ENCODE measurements around the gene POU1F1.

The POU1F1 gene

GRCh38 chr3:87227104-87227834, 49.1 kb downstream of the POU1F1 start, which contains the start of gene CHMP2B:
TSS of gene CHMP2B (plus strand) at chr3:87227309. CDS start at chr3:87227523, 214 bp downstream.
- peak; percentile 72 for DNase-seq (ENCODE audit: low spot score)
- TF ChIP-seq CTCF (conservative IDR thresholded peaks at IDR 0.05; ENCODE audit: low read depth) = no peak
- ChIA-PET CTCF (no interaction called here), POLR2A (ENCODE audit: low non-redundant PET) (no interaction called here)
- peak within 1 kb of the TSS; percentile 81 for H3K27ac ChIP-seq

GRCh38 chr3:87225659-87226058, 50.7 kb downstream of the POU1F1 start:
- ChIA-PET CTCF (interaction anchor here (0.6 kb wide), 1 partner anchor 251 kb away, joined by 4 read pairs; no protein-coding TSS in a partner anchor), POLR2A (ENCODE audit: low non-redundant PET) (no interaction called here)
- no peak for TF ChIP-seq CTCF (conservative IDR thresholded peaks at IDR 0.05; ENCODE audit: low read depth)
- no peak for DNase-seq (ENCODE audit: low spot score)
- H3K27ac ChIP-seq = no peak overlapping the region

- no peak overlapping the region for H3K27ac ChIP-seq
- ChIA-PET POLR2A (ENCODE audit: low non-redundant PET) (no interaction called here), CTCF (no interaction called here)
- DNase-seq (ENCODE audit: low spot score) = no peak
- TF ChIP-seq CTCF (conservative IDR thresholded peaks at IDR 0.05; ENCODE audit: low read depth) = no peak
Observed at GRCh38 chr3:87219611-87220010, 56.8 kb downstream of the POU1F1 start.

GRCh38 chr3:87218560-87218959, 57.8 kb downstream of the POU1F1 start:
- no peak for TF ChIP-seq CTCF (conservative IDR thresholded peaks at IDR 0.05; ENCODE audit: low read depth)
- POLR2A ChIA-PET (ENCODE audit: low non-redundant PET) = no interaction called here
- CTCF ChIA-PET = no interaction called here
- no peak overlapping the region for H3K27ac ChIP-seq
- DNase-seq (ENCODE audit: low spot score) = no peak
